H1 (cell line): Measurements from ENCODE around the gene NT5E. TPM values are rescaled to one million over a fixed set of nuclear protein-coding genes. Genes with fewer than 3 reads are reported as not detected.

Source experiments
- CTCF ChIA-PET: fragments of 300-600 bp; sonication (Branson Sonifier 250); formaldehyde crosslinking; loops from one replicate; lab custom pipeline; 2021; ENCODE audit not compliant: partially characterized antibody; lab: Charles Lee
- POLR2A ChIA-PET: fragments of 300-600 bp; sonication (Branson Sonifier 250); formaldehyde crosslinking; loops from one replicate; lab custom pipeline; 2021; ENCODE audit warnings: inconsistent platforms; ENCODE audit not compliant: partially characterized antibody; lab: Charles Lee
- DNase-seq, 2 experiments: peaks; one replicate each; pipeline versions ENCODE4 v3.0.0 to v3.0.0-alpha.2; 2010 to 2022; ENCODE audit warnings: low spot score in 2 of 2, low read depth in 1 of 2, mixed read lengths in 1 of 2
- FAIRE-seq: peaks from 2 replicates; lab custom pipeline; 2011; peaks lifted over from hg19 to GRCh38; lab: Jason Lieb, UNC
- H2AFZ ChIP-seq: 2 replicates; pipeline ENCODE4 v1.8.1; 2012; ENCODE audit warnings: low read length, inconsistent platforms
- H2AK5ac ChIP-seq: 2 replicates; pipeline ENCODE4 v1.6.1; 2013; ENCODE audit warnings: low read depth, low read length
- H2BK120ac ChIP-seq: replicated peaks from 2 replicates; pipeline ENCODE3; 2013; ENCODE audit warnings: low read depth, low read length, inconsistent platforms
- H2BK12ac ChIP-seq: 2 replicates; pipeline ENCODE4 v1.6.1; 2013; ENCODE audit warnings: low read depth, low read length
- H2BK15ac ChIP-seq: 2 replicates; pipeline ENCODE4 v1.6.1; 2013; ENCODE audit warnings: low read length
- H2BK20ac ChIP-seq: 2 replicates; pipeline ENCODE4 v1.6.1; 2013; ENCODE audit warnings: low read length
- H2BK5ac ChIP-seq: 2 replicates; pipeline ENCODE4 v1.6.1; 2013; ENCODE audit warnings: low read depth, low read length
- H3K14ac ChIP-seq: 2 replicates; pipeline ENCODE4 v1.6.1; 2013; ENCODE audit warnings: inconsistent platforms; ENCODE audit not compliant: insufficient read length
- H3K18ac ChIP-seq: 2 replicates; pipeline ENCODE4 v1.6.1; 2013; ENCODE audit warnings: low read length; ENCODE audit errors: extremely low read depth
- H3K23ac ChIP-seq: 2 replicates; pipeline ENCODE4 v1.6.1; 2013; ENCODE audit warnings: inconsistent platforms; ENCODE audit not compliant: insufficient read length
- H3K23me2 ChIP-seq: 2 replicates; pipeline ENCODE4 v1.6.1; 2013; ENCODE audit warnings: low read depth, low read length
- H3K27ac ChIP-seq: 2 replicates; pipeline ENCODE4 v1.6.1; 2011; ENCODE audit warnings: low read depth, low read length, inconsistent platforms
- H3K27me3 ChIP-seq, 4 experiments: replicated peaks in 1 of 4; 1 replicate in 1 of 4; 2 replicates in 3 of 4; pipeline versions ENCODE4 v1.6.1 to v1.8.1; 2011 to 2013; ENCODE audit warnings: low read length in 3 of 4, mild to moderate bottlenecking in 3 of 4, inconsistent platforms in 2 of 4, mixed read lengths in 2 of 4, moderate library complexity in 1 of 4; ENCODE audit not compliant: control insufficient read depth in 3 of 4, insufficient read depth in 3 of 4; ENCODE audit errors: extremely low read depth in 1 of 4
- H3K36me3 ChIP-seq, 4 experiments: 2 replicates each; pipeline versions ENCODE4 v1.6.1 to v1.8.1; 2011 to 2013; ENCODE audit warnings: mild to moderate bottlenecking in 4 of 4, low read length in 3 of 4, moderate library complexity in 2 of 4, control low read depth in 1 of 4, inconsistent platforms in 1 of 4; ENCODE audit not compliant: insufficient read depth in 4 of 4, control insufficient read depth in 2 of 4
- H3K4ac ChIP-seq: replicated peaks from 2 replicates; pipeline ENCODE3; 2013; ENCODE audit warnings: low read length, low read depth, mixed read lengths, inconsistent platforms; ENCODE audit not compliant: insufficient read length
- H3K4me1 ChIP-seq, 4 experiments: replicated peaks in 1 of 4; 1 replicate in 1 of 4; 2 replicates in 3 of 4; pipeline versions ENCODE4 v1.6.1 to v1.8.1; 2011 to 2013; ENCODE audit warnings: low read length in 3 of 4, inconsistent platforms in 2 of 4, mixed read lengths in 1 of 4; ENCODE audit not compliant: insufficient read depth in 4 of 4, control insufficient read depth in 3 of 4
- H3K4me2 ChIP-seq, 2 experiments: 2 replicates each; pipeline versions ENCODE4 v1.6.1 to v1.8.1; 2011 to 2013; ENCODE audit warnings: low read depth in 2 of 2, low read length in 2 of 2, control low read depth in 1 of 2, inconsistent platforms in 1 of 2, mild to moderate bottlenecking in 1 of 2; ENCODE audit not compliant: insufficient read depth in 1 of 2
- H3K4me3 ChIP-seq, 4 experiments: fragments of 200-600, 300-600 bp in 1 of 4; sonication (generic), shearing (Covaris generic), sonication (Bioruptor Twin) in 1 of 4; 2 replicates each; pipeline versions ENCODE4 v1.5.1 to v1.8.1; 2011 to 2016; ENCODE audit warnings: low read length in 4 of 4, low read depth in 3 of 4, control low read depth in 2 of 4, inconsistent platforms in 2 of 4, mild to moderate bottlenecking in 2 of 4, mixed read lengths in 1 of 4, moderate library complexity in 1 of 4; ENCODE audit not compliant: insufficient read depth in 2 of 4; ENCODE audit errors: extremely low read depth in 1 of 4
- H3K56ac ChIP-seq: replicated peaks from 2 replicates; pipeline ENCODE3; 2013; ENCODE audit warnings: low read depth, mild to moderate bottlenecking, mixed read lengths, low read length, inconsistent platforms; ENCODE audit not compliant: insufficient read length
- H3K79me1 ChIP-seq: 2 replicates; pipeline ENCODE4 v1.6.1; 2013; ENCODE audit warnings: low read depth, low read length, control low read depth
- H3K79me2 ChIP-seq, 2 experiments: 2 replicates each; pipeline versions ENCODE4 v1.6.1 to v1.8.1; 2012 to 2013; ENCODE audit warnings: low read length in 2 of 2, mild to moderate bottlenecking in 2 of 2, inconsistent platforms in 1 of 2; ENCODE audit not compliant: insufficient read depth in 2 of 2, control insufficient read depth in 1 of 2
- H3K9ac ChIP-seq, 4 experiments: replicated peaks in 1 of 4; 1 replicate in 1 of 4; 2 replicates in 3 of 4; pipeline versions ENCODE4 v1.6.1 to v1.8.1; 2011 to 2013; ENCODE audit warnings: low read depth in 3 of 4, low read length in 3 of 4, control low read depth in 2 of 4, mild to moderate bottlenecking in 2 of 4, moderate library complexity in 2 of 4, inconsistent platforms in 1 of 4; ENCODE audit errors: extremely low read depth in 1 of 4
- H3K9me3 ChIP-seq, 2 experiments: 2 replicates each; pipeline versions ENCODE4 v1.6.1 to v1.8.1; 2012 to 2013; ENCODE audit warnings: mild to moderate bottlenecking in 2 of 2, moderate library complexity in 2 of 2, control low read depth in 1 of 2, inconsistent platforms in 1 of 2, low read depth in 1 of 2, low read length in 1 of 2, mixed read lengths in 1 of 2; ENCODE audit not compliant: insufficient read depth in 2 of 2
- H4K20me1 ChIP-seq, 2 experiments: replicated peaks in 1 of 2; 2 replicates each; pipeline versions ENCODE3 to v1.8.1; 2011 to 2013; ENCODE audit warnings: inconsistent platforms in 2 of 2, low read length in 2 of 2, mild to moderate bottlenecking in 1 of 2; ENCODE audit not compliant: insufficient read depth in 2 of 2, control insufficient read depth in 1 of 2
- H4K5ac ChIP-seq: 2 replicates; pipeline ENCODE4 v1.6.1; 2013; ENCODE audit warnings: low read length, low read depth, mixed read lengths, inconsistent platforms; ENCODE audit not compliant: insufficient read length
- H4K8ac ChIP-seq: 2 replicates; pipeline ENCODE4 v1.8.0; 2013; ENCODE audit warnings: mild to moderate bottlenecking, moderate library complexity, low read length, inconsistent platforms; ENCODE audit not compliant: insufficient read depth; ENCODE audit errors: extremely low read depth
- H4K91ac ChIP-seq: replicated peaks from 2 replicates; pipeline ENCODE3; 2013; ENCODE audit warnings: low read length, mixed read lengths, inconsistent platforms; ENCODE audit not compliant: insufficient read length
- ATF2 ChIP-seq: IDR thresholded peaks from 2 replicates; pipeline ENCODE4 v1.6.1; 2012; ENCODE audit warnings: low read length, inconsistent platforms
- CTBP2 ChIP-seq: IDR thresholded peaks from 2 replicates; pipeline ENCODE4 v1.7.0; 2011; ENCODE audit warnings: borderline replicate concordance, mild to moderate bottlenecking, moderate library complexity, mixed read lengths, low read length; ENCODE audit not compliant: insufficient read depth, insufficient read length
- CTCF ChIP-seq, 3 experiments: IDR thresholded peaks; 1 replicate in 2 of 3; 2 replicates in 1 of 3; pipeline versions ENCODE4 v1.5.1 to v1.6.1; 2011; ENCODE audit warnings: low read length in 3 of 3, mild to moderate bottlenecking in 3 of 3, inconsistent platforms in 2 of 3, low read depth in 1 of 3, moderate library complexity in 1 of 3; ENCODE audit not compliant: insufficient read depth in 1 of 3; ENCODE audit errors: control extremely low read depth in 1 of 3
- EP300 ChIP-seq, 2 experiments: IDR thresholded peaks; 1 replicate in 1 of 2; 2 replicates in 1 of 2; pipeline ENCODE4 v1.6.1; 2011 to 2012; ENCODE audit warnings: low read depth in 2 of 2, low read length in 2 of 2, mild to moderate bottlenecking in 2 of 2, borderline replicate concordance in 1 of 2, inconsistent platforms in 1 of 2, moderate library complexity in 1 of 2
- PHF8 ChIP-seq: fragments of 200-600 bp; sonication (generic); conservative IDR thresholded peaks from 2 replicates; pipeline ENCODE4 v1.7.1; 2012; ENCODE audit warnings: low read depth, mild to moderate bottlenecking, inconsistent platforms, low read length, moderate library complexity
- RAD21 ChIP-seq, 2 experiments: IDR thresholded peaks in 1 of 2; conservative IDR thresholded peaks in 1 of 2; 2 replicates each; pipeline ENCODE4 v1.6.1; 2011; ENCODE audit warnings: low read depth in 2 of 2, low read length in 2 of 2, improper control_type of control experiment in 1 of 2, inconsistent platforms in 1 of 2, mild to moderate bottlenecking in 1 of 2, moderate library complexity in 1 of 2
- RFX5 ChIP-seq: IDR thresholded peaks from 2 replicates; pipeline ENCODE4 v1.6.1; 2011; ENCODE audit warnings: low read depth, low read length, improper control_type of control experiment, borderline replicate concordance
- TBP ChIP-seq: IDR thresholded peaks from 2 replicates; pipeline ENCODE4 v1.6.1; 2011; ENCODE audit warnings: low read depth, low read length, improper control_type of control experiment
- WGBS, 2 experiments: shearing (Covaris generic) in 1 of 2; methylation state at CpG; one replicate each; pipeline versions ENCODE4 v1.1.6 to v1.1.7; 2013 to 2015; ENCODE audit warnings: low lambda C conversion rate in 2 of 2, mixed read lengths in 2 of 2, inconsistent platforms in 1 of 2, low coverage in 1 of 2, missing lambda C conversion rate in 1 of 2; ENCODE audit not compliant: insufficient replicate concordance in 2 of 2, insufficient coverage in 1 of 2, insufficient read length in 1 of 2; ENCODE audit errors: extremely low coverage in 1 of 2, missing lambda C conversion rate in 1 of 2; 5-methylcytosine and 5-hydroxymethylcytosine counted together
- polyA plus RNA-seq, 7 experiments: library from polyadenylated mRNA; depleted of rRNA in 3 of 7; stranded (reverse) in 5 of 7; unstranded in 2 of 7; fragments of >200 nt in 5 of 7; fragments of 200-250 nt in 2 of 7; gene quantifications; 1 replicate in 5 of 7; 2 replicates in 1 of 7; 4 replicates in 1 of 7; pipeline versions ENCODE4 v1.2.1 to v1.2.3, GENCODE V29; 2011 to 2013; ENCODE audit warnings: missing spikeins in 2 of 7, mixed read lengths in 2 of 7
- total RNA-seq: library from RNA; stranded (reverse); fragmentation: NEBNext Ultra II Directional; extraction: Animal tissue kit (Norgen Biotek cat#: 25700); gene quantifications from 2 replicates; pipeline ENCODE4 v1.2.1, GENCODE V29; 2021

Gene NT5E
- total and polyA plus RNA-seq, 2 of the 8 experiments (the other 6 are each of a cell fraction or from before 2014, with no cell fraction given), result 0.74 to 1.5 TPM

- Histone ChIP-seq H3K9me3 (no peaks in the 10 kb centered on the region), H3K4me1 (no peaks in the 10 kb centered on the region; a peak in 1 of 7 replicates), H4K91ac (no peak overlapping the region), H3K14ac (no peak overlapping the region), H2BK5ac (no peak overlapping the region), H3K56ac (no peak overlapping the region), H3K23ac (no peak overlapping the region), H2BK15ac (no peak overlapping the region), H3K36me3 (no peaks in the 10 kb centered on the region), H3K79me2 (no peaks in the 10 kb centered on the region), H2AK5ac (no peak overlapping the region), H3K18ac (no peak overlapping the region), H3K4ac (no peak overlapping the region), H3K27me3 (peaks cover 10 to 49% (median 40%) of the 10 kb centered on the region in 4 experiments), H4K5ac (no peak overlapping the region), H2BK20ac (no peak overlapping the region), H2AFZ (no peak overlapping the region), H3K23me2 (peaks cover 10% of the 10 kb centered on the region; the same call in 1 of the 2 replicates), H3K9ac (no peak overlapping the region), H4K20me1 (no peaks in the 10 kb centered on the region), H4K8ac (no peak overlapping the region), H2BK12ac (no peak overlapping the region), H3K27ac (no peak overlapping the region), H3K4me2 (no peak overlapping the region), H2BK120ac (no peak overlapping the region), H3K4me3 (no peak overlapping the region), H3K79me1 (no peaks in the 10 kb centered on the region)
- ChIA-PET CTCF (interaction anchor here (0.7 to 4.8 kb wide), 6 partner anchors 10 to 704 kb away, joined by 3 to 33 read pairs (median 4); no protein-coding TSS in a partner anchor), POLR2A (interaction anchor here (1.0 kb wide), 1 partner anchor 190 kb away, joined by 3 read pairs; the partner anchor contains the start of gene SYNCRIP)
- no peak for TF ChIP-seq CTCF (IDR thresholded peaks at IDR 0.05; ENCODE audit: control extremely low read depth in 1 of 3, insufficient read depth in 1 of 3, low read depth in 1 of 3, low read length in 3 of 3)
- TF ChIP-seq RAD21 (IDR thresholded peaks at IDR 0.05 in 1 of 2, conservative IDR thresholded peaks at IDR 0.05 in 1 of 2; ENCODE audit: low read depth in 2 of 2, low read length in 2 of 2), result no peak
- TF ChIP-seq EP300 (IDR thresholded peaks at IDR 0.05; ENCODE audit: borderline replicate concordance in 1 of 2, low read depth in 2 of 2, low read length in 2 of 2), result no peak
- no peak for TF ChIP-seq ATF2
- TF ChIP-seq CTBP2, result no peak
- no peak for TF ChIP-seq RFX5
- TF ChIP-seq TBP, result no peak
- no peak for TF ChIP-seq PHF8
- no peak for FAIRE-seq
- DNase-seq, result no peak
- 81% methylated on average over 5 of the region's 5 CpGs; no CpG with 5 or more reads in 1 of the 2 experiments for WGBS, 2 experiments
Measured at GRCh38 chr6:85452441-85452881, 2.6 kb downstream of the NT5E start.
